ENCODE data around the gene ANKS3.

DNA sequence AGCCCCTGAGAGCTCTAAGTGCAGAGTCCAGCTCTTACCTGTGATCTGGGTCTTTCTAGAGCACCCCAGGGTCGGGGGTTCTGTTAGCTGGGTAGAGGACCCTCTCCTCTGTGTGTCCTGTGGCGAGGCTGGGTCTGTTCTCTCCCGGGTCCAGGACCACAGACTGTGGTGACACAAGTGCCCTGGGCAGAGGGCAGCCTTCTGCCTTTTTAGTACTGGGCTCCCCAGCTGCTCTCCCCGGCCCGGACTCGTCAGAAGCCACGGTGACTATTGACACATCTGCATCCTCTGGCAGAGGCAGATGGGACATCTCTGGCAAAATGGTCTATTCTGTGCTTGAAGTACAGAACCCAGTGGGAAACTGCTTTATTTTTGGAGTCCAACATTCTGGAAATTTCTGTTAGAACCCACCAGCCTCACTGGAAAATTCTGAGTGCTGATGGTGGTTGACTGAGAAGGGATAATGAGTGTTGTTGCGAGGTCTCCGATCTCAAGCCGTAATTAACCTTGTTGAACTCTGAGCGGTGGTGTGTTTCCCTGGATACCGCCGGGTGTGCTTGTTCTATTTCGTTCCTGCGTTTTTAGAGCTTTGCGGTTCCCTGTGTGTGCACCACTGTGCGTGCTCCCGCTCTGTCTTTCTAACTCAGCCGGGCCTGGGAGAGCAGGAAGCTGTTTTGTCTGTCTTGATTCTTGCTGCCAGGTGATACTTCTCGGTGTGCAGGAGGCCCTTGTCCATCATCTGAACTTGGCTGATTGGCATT lies 66.7 kb downstream of the ANKS3 start:
- TF ChIP-seq EZH2 (IDR thresholded peaks at IDR 0.05; ENCODE audit: borderline replicate concordance, low read length) = no peak
- TF ChIP-seq, protein P1, sequence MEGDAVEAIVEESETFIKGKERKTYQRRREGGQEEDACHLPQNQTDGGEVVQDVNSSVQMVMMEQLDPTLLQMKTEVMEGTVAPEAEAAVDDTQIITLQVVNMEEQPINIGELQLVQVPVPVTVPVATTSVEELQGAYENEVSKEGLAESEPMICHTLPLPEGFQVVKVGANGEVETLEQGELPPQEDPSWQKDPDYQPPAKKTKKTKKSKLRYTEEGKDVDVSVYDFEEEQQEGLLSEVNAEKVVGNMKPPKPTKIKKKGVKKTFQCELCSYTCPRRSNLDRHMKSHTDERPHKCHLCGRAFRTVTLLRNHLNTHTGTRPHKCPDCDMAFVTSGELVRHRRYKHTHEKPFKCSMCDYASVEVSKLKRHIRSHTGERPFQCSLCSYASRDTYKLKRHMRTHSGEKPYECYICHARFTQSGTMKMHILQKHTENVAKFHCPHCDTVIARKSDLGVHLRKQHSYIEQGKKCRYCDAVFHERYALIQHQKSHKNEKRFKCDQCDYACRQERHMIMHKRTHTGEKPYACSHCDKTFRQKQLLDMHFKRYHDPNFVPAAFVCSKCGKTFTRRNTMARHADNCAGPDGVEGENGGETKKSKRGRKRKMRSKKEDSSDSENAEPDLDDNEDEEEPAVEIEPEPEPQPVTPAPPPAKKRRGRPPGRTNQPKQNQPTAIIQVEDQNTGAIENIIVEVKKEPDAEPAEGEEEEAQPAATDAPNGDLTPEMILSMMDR (conservative IDR thresholded peaks at IDR 0.05 in 1 of 2, IDR thresholded peaks at IDR 0.05 in 1 of 2; ENCODE audit: extremely low read depth in 1 of 2, insufficient read depth in 1 of 2, low read depth in 1 of 2, low read length in 2 of 2) = no peak

Data from mammary epithelial cell (primary cell).